Adipocyte (in vitro differentiated cells): Measurements from ENCODE around the gene NSL1.

ENCODE experiments used
- DNase-seq: peaks from one replicate; pipeline ENCODE4 v3.0.0-alpha.2; 2015; ENCODE audit warnings: low read depth
- H3K27me3 ChIP-seq: replicated peaks from 2 replicates; pipeline ENCODE4 v1.7.0; 2013; ENCODE audit warnings: mild to moderate bottlenecking, low read length, moderate library complexity; ENCODE audit not compliant: control insufficient read depth, insufficient read depth
- H3K36me3 ChIP-seq: 2 replicates; pipeline ENCODE4 v1.7.0; 2013; ENCODE audit warnings: low read length, mild to moderate bottlenecking, moderate library complexity; ENCODE audit not compliant: control insufficient read depth, insufficient read depth, severe bottlenecking
- H3K4me1 ChIP-seq: 2 replicates; pipeline ENCODE4 v1.7.0; 2013; ENCODE audit warnings: mild to moderate bottlenecking, low read length, moderate library complexity; ENCODE audit not compliant: control insufficient read depth, insufficient read depth
- H3K4me3 ChIP-seq: 2 replicates; pipeline ENCODE4 v1.7.0; 2013; ENCODE audit warnings: mild to moderate bottlenecking, low read length, moderate library complexity
- H3K9ac ChIP-seq: 2 replicates; pipeline ENCODE4 v1.7.0; 2013; ENCODE audit warnings: mild to moderate bottlenecking, low read length, moderate library complexity
- H3K9me3 ChIP-seq: 2 replicates; pipeline ENCODE4 v1.7.0; 2013; ENCODE audit warnings: mild to moderate bottlenecking, low read length, moderate library complexity; ENCODE audit not compliant: control insufficient read depth

NSL1 gene

GRCh38 chr1:212689196-212689725 is 102.3 kb downstream of the NSL1 start:
- no peak for DNase-seq
- no peak overlapping the region for H3K9ac ChIP-seq
- H3K27me3 ChIP-seq: peaks cover 3% of the 10 kb centered on the region

GRCh38 chr1:212688341-212689047 is 103.1 kb downstream of the NSL1 start:
- H3K36me3 ChIP-seq: no peaks in the 10 kb centered on the region
- H3K27me3 ChIP-seq: peaks cover 11% of the 10 kb centered on the region
- no peaks in the 10 kb centered on the region for H3K9me3 ChIP-seq
- peaks cover 8% of the 10 kb centered on the region for H3K4me1 ChIP-seq
- peak; percentile 74 for DNase-seq
- H3K4me3 ChIP-seq: no peak overlapping the region
- no peak overlapping the region for H3K9ac ChIP-seq

More at GRCh38 chr1:212689196-212689725, 102.3 kb downstream of the NSL1 start:
- Histone ChIP-seq H3K36me3 (no peaks in the 10 kb centered on the region), H3K9me3 (no peaks in the 10 kb centered on the region), H3K4me3 (no peak overlapping the region), H3K4me1 (peaks cover 8% of the 10 kb centered on the region)

- Histone ChIP-seq H3K9ac (no peak overlapping the region), H3K4me1 (peaks cover 8% of the 10 kb centered on the region), H3K9me3 (no peaks in the 10 kb centered on the region), H3K27me3 (peaks cover 12% of the 10 kb centered on the region), H3K36me3 (no peaks in the 10 kb centered on the region), H3K4me3 (no peak overlapping the region)
- DNase-seq: no peak
These were observed 103.8 kb downstream of the NSL1 start for GRCh38 chr1:212687811-212688210.

- peaks cover 12% of the 10 kb centered on the region for H3K27me3 ChIP-seq
- peaks cover 8% of the 10 kb centered on the region for H3K4me1 ChIP-seq
- DNase-seq: no peak
- H3K36me3 ChIP-seq: no peaks in the 10 kb centered on the region
- no peaks in the 10 kb centered on the region for H3K9me3 ChIP-seq
- no peak overlapping the region for H3K4me3 ChIP-seq
- H3K9ac ChIP-seq: no peak overlapping the region
These were observed 105.0 kb downstream of the NSL1 start for GRCh38 chr1:212686591-212686990.

- DNase-seq: no peak
- Histone ChIP-seq H3K4me1 (peaks cover 8% of the 10 kb centered on the region), H3K9ac (no peak overlapping the region), H3K36me3 (no peaks in the 10 kb centered on the region), H3K9me3 (no peaks in the 10 kb centered on the region), H3K27me3 (peaks cover 12% of the 10 kb centered on the region), H3K4me3 (no peak overlapping the region)
These were observed 105.5 kb downstream of the NSL1 start for GRCh38 chr1:212686069-212686468.

- H3K9ac ChIP-seq: no peak overlapping the region
- H3K27me3 ChIP-seq: peaks cover 10% of the 10 kb centered on the region
- no peak for DNase-seq
- H3K4me3 ChIP-seq: no peak overlapping the region
- no peaks in the 10 kb centered on the region for H3K36me3 ChIP-seq
- no peaks in the 10 kb centered on the region for H3K9me3 ChIP-seq
- peaks cover 8% of the 10 kb centered on the region for H3K4me1 ChIP-seq
These were observed 106.1 kb downstream of the NSL1 start for GRCh38 chr1:212685429-212685828.

GRCh38 chr1:212684521-212685090 is 107.0 kb downstream of the NSL1 start:
- H3K27me3 ChIP-seq: peaks cover 10% of the 10 kb centered on the region
- no peak overlapping the region for H3K4me3 ChIP-seq
- no peak for DNase-seq
- H3K36me3 ChIP-seq: no peaks in the 10 kb centered on the region
- no peaks in the 10 kb centered on the region for H3K9me3 ChIP-seq
- H3K9ac ChIP-seq: no peak overlapping the region
- H3K4me1 ChIP-seq: peaks cover 8% of the 10 kb centered on the region

- no peak for DNase-seq
- Histone ChIP-seq H3K36me3 (no peaks in the 10 kb centered on the region), H3K9ac (no peak overlapping the region), H3K4me1 (peaks cover 6% of the 10 kb centered on the region), H3K27me3 (peaks cover 10% of the 10 kb centered on the region), H3K9me3 (no peaks in the 10 kb centered on the region), H3K4me3 (no peak overlapping the region)
These were observed 107.5 kb downstream of the NSL1 start for GRCh38 chr1:212684076-212684475.

GRCh38 chr1:212683357-212683722 is 108.2 kb downstream of the NSL1 start:
- H3K9me3 ChIP-seq: no peaks in the 10 kb centered on the region
- H3K4me3 ChIP-seq: no peak overlapping the region
- H3K4me1 ChIP-seq: no peaks in the 10 kb centered on the region
- H3K27me3 ChIP-seq: peaks cover 15% of the 10 kb centered on the region
- no peak overlapping the region for H3K9ac ChIP-seq
- DNase-seq: no peak
- H3K36me3 ChIP-seq: no peaks in the 10 kb centered on the region

- no peaks in the 10 kb centered on the region for H3K9me3 ChIP-seq
- H3K9ac ChIP-seq: no peak overlapping the region
- H3K27me3 ChIP-seq: peaks cover 18% of the 10 kb centered on the region
- no peaks in the 10 kb centered on the region for H3K4me1 ChIP-seq
- no peak for DNase-seq
- no peak overlapping the region for H3K4me3 ChIP-seq
- H3K36me3 ChIP-seq: no peaks in the 10 kb centered on the region
These were observed 110.7 kb downstream of the NSL1 start for GRCh38 chr1:212680680-212681389.
